ENCODE measurements around the gene RPGRIP1. TPM values are rescaled to one million over a fixed set of nuclear protein-coding genes. Genes with fewer than 3 reads are reported as not detected.
"Not testable (repeated sequence)": the region's sequence is repeated elsewhere in the genome, so short reads cannot be mapped to it uniquely, and the experiment has no call there.

Gene RPGRIP1
- total RNA-seq, 1 donor from 2014 or later = 0.39 TPM

DNA sequence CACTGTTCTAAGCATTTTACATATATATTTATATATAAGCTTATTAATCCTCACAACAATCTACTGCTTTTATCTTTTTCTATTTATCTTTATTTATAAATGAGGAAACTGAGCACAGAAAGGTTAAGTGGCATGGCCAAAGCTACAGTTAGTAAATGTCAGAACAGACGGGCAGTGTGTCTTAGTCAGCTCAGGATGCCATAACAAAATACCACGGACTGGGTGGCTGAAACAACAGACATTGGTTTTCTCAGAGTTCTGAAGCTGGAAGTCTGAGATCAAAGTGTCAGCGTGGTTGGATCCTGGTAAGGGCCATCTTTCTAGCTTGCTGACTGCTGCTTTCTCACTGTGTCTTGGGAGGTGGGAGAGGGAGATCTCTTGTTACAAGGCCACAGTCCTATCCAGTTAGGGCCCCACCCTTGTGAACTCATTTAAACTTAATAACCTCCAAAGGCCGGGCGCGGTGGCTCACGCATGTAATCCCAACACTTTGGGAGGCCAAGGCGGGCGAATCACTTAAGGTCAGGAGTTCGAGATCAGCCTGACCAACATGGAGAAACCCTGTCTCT is 19.8 kb downstream of the RPGRIP1 start:
- DNase-seq (ENCODE audit: low read depth in 2 of 2) = no peak

DNA sequence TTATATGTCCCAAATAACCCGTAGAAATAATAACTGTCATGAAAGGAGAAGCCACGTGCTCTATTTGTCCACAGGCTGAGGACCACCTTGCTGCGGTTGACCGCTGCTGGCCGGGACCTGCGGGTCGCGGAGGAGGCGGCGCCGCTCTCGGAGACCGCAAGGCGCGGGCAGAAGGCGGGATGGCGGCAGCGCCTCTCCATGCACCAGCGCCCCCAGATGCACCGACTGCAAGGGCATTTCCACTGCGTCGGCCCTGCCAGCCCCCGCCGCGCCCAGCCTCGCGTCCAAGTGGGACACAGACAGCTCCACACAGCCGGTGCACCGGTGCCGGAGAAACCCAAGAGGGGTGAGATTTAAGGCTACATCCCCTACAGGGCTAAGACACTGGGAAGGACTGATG is 21.0 kb downstream of the RPGRIP1 start:
- DNase-seq (ENCODE audit: low read depth in 2 of 2) = peak in 1 of 2 donors; percentile 25

DNA sequence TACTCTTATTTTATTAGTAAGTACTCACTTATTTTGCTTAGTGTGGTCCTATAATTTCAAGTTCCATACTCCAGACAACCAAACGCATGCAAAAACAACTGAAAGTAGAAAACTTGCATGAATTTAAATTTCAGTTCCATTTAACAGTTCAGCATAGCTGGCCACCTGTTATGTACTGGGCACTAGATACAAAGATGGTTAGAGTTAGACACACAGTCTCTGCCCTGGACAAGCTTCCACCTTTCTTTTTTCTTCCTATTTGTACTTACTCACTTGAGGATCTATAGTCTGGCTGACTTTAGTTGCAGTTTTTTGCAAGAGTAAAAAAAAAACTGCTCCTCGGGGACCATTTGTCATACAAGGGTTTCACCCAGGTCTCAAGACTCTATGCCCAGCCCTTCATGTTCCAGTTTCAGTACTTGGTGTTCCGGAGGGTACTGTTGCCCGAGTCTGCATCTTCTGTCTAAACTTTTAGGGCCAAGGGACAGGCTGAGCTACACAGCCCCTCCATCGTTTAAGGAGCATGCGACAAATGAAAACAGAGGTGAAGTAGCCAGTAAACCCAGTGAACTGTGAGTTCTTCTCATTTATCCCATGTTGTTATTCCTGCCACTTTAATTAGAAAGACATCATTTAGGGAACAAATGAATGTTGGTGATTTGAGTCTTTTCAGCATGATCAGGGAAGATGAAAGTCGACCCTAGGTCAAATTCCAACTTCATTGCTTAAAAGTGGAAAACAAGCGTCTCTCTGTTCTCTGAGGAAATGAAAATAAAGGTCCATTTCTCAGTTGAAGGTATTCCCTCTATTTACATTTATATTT is 22.3 kb downstream of the RPGRIP1 start:
- no peak for DNase-seq (ENCODE audit: low read depth in 2 of 2)

DNA sequence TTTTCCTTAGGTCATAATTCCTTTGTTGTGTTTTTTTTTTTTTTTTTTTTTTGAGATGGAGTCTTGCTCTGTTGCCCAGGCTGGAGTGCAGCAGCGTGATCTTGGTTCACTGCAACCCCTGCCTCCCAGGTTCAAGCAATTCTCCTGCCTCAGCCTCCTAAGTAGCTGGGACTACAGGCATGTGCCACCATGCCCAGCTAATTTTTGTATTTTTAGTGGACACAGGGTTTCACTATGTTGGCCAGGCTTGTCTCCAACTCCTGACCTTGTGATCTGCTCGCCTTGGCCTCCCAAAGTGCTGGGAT is 22.9 kb downstream of the RPGRIP1 start:
- DNase-seq (ENCODE audit: low read depth in 2 of 2) = not testable (repeated sequence)

DNA sequence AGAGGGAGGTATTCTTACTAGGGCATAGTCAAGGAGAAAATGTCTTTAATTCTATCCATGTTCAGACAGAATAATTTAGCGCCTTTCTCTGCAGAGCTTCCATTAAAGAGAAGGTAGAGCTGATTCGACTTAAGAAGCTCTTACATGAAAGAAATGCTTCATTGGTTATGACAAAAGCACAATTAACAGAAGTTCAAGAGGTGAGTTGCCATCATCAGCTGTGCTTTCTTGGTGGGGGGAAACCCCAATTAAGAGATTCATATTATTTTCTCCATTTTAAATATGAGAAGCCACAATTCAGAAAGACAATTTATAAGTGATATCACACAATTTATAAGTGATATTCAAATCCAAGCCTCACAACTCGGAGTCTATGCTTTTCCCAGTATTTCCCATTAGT is 27.8 kb downstream of the RPGRIP1 start:
- no peak for DNase-seq (ENCODE audit: low read depth in 2 of 2)

DNA sequence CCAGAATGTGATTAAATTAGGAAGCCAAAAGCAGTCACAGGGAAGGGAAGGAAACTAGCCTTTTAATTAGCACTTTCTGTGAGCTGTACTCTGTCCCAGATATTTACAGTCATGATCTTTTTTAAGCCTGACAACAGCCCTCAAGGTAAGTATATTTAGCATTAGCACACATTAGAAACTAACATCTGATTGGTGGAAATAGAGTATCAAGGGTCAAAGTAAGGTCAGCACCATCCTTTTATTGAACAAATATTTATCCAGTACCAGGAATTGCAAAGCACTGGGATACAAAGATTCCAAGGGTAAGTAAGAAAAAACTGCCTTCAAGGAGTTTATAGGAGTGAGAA is 28.2 kb downstream of the RPGRIP1 start:
- no peak for DNase-seq (ENCODE audit: low read depth in 2 of 2)

DNA sequence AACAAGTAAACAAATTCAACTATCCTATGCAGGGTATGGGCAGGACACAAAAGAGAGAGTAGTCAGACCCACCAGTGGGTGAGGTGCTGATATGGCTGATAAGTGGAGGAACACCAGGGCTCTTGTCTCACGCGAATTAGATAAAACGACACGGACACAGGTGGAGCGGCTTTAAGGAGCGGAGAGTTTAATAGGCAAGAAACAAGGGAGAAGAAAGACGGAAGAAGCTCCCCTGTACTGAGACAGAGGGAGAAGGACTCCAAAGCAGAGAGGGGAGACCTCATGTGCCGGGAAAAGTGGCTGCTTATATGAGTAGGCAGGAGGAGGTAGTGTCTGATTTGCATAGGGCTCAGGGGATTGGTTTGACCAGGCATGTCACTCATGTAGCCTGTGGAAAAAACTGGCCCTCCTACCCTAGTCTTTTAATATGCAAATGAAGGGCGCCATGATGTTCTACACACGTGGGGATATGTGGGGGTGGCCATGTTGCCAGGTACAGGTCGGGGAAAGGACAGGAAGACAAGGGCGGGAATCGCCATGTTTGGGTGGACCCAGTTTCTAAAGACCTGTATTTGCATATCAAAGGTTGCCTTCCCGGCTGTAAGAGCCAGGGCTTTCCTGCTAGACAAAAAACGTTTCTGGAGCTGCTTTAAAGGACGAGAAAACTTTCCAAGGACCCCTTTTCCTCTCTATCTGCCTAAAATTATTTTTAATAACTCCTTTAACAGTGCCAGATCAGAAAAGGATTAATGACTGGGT is 28.8 kb downstream of the RPGRIP1 start:
- DNase-seq (ENCODE audit: low read depth in 2 of 2) = peak; percentile 70 to 81

DNA sequence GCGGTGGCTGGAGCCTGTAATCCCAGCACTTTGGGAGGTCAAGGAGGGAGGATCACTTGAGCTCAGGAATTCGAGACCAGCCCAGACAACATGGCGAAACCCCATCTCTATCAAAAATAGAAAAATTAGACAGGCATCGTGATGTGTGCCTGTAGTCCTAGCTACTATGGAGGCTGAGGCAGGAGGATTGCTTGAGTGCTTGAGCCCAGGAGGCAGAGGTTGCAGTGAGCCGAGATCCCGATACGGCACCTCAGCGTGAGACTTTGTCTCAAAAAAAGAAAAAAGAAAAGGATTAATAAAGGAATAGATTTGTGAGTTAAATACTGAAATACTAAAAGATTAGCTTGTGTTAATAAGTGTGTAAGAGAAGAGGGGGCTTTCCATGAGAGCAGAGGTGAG is 29.4 kb downstream of the RPGRIP1 start:
- no peak for DNase-seq (ENCODE audit: low read depth in 2 of 2)

DNA sequence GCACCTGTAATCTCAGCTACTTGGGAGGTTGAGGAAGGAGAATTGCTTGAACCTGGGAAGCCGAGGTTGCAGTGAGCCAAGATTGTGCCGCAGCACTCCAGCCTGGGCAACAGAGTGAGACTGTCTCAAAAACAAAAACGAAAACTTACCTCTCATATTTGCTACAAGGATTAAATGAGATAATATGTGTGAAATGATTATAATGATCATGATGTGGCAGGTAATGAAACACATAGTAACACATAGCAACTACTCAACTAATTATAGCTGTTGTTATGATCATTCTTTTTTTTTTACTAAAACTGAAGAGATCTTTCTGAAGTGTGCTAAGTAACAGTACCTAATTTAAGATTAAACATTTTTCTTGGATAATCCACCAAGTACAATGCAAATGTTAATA is 30.1 kb downstream of the RPGRIP1 start:
- DNase-seq (ENCODE audit: low read depth in 2 of 2) = no peak

DNA sequence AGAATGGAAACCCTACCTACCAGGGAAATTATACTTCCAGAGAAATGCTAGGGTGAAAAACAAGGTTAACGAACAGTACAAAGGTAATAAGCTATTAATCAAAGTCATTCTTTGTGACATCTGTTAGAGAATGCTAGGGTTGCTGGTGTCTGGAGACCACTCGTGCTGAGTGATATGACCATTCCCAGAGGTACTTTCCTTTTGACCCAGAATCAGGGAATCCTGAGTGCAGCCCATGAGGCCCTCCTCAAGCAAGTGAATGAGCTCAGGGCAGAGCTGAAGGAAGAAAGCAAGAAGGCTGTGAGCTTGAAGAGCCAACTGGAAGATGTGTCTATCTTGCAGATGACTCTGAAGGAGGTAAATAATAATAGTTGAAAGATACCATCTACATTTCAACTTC is 31.7 kb downstream of the RPGRIP1 start:
- DNase-seq (ENCODE audit: low read depth in 2 of 2) = no peak

DNA sequence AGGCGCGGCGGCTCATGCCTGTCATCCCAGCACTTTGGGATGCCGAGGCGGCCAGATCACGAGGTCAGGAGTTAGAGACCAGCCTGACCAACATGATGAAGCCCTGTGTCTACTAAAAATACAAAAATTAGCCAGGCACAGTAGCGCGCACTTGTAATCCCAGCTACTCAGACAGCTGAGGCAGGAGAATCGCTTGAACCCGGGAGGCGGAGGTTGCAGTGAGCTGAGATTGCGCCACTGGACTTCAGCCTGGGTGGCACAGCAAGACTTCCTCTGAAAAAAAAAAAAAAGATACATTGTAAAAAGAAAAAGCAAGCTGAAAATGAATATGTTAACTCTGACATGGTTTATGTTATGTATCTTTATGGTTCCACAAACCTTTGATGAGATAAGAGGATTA is 33.6 kb downstream of the RPGRIP1 start:
- no peak for DNase-seq (ENCODE audit: low read depth in 2 of 2)

DNA sequence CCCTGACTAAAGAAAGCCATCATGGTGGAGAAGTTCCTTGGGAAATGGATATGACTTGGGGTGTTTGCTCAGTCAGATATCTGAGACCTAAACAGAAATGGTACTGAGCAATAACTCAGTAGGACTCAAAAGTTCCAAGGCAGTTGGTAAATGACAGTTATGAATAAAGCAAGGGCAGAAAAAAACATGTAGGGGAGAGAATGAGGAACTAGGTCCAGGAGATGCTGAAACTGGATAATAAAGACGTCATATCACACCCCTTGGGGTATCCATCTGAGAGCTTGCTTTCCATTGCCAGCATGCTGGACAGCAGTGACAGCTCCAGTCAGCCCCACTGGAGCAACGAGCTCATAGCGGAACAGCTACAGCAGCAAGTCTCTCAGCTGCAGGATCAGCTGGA is 37.5 kb downstream of the RPGRIP1 start:
- no peak for DNase-seq (ENCODE audit: low read depth in 2 of 2)

DNA sequence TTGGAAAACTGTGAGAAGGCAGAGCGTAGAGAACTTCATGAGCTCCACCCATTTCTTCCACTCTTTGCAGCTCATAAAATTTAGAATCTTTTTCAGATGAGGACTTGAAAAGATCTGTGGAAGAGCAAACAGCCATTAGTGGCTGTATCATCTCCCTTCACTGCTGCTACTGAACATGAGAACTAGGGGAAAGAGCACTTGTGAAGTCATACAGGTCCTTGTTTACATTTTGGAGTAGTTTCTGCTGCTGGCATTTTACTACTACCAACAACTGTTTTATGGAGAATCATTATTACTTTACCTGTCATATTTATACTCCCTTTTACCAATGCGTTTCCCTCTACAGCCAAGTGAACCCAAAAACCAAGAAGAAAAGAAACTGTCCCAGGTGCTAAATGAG is 41.0 kb downstream of the RPGRIP1 start:
- DNase-seq (ENCODE audit: low read depth in 2 of 2) = no peak

DNA sequence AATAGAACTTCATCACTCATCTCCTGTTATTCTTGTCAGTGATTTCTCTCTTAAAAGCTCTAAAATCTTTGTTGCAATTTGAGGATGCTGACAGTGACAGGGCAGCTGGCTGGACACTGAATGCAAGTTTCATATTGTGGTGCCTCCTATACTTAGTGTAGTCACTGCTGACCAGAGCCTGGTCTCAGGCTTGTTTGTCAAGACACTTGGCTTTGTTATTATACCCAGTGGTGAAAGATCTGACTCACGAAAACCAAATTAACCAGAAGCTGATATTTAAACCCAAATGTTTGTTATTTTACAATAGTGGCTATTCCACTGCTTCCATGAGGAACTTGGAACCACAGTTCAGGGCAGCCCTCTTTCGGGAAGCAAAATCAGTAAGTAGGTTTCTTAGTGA is 42.8 kb downstream of the RPGRIP1 start:
- no peak for DNase-seq (ENCODE audit: low read depth in 2 of 2)

DNA sequence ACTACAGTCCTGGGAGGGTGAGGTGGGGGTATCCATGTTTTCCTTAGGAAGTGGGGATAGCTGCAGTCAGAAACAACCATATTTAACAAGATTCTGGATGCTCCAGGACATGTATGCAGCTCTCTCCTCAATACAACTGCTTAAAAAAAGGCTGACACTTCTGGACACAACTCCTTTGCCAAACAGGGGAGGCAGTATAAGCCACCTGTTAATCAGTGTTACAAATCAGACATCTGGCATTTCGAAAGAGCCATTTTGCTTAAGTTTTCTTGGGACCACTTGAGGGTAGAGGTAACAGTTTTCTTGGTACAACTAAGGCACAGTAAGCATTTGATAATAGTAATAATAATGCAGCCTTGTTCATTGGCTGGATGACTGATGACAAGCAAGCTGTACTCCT is 47.1 kb downstream of the RPGRIP1 start:
- no peak for DNase-seq (ENCODE audit: low read depth in 2 of 2)

Other genes with a start within 250 kb of the RPGRIP1 start
- not detected in 2 replicates for gene TPPP2, start 249.9 kb upstream of the RPGRIP1 start, total RNA-seq
- gene RNASE13, start 245.3 kb upstream of the RPGRIP1 start, total RNA-seq = not detected in 2 replicates
- not detected in 2 replicates for gene RNASE7, start 237.7 kb upstream of the RPGRIP1 start, total RNA-seq
- not detected in 2 replicates for gene RNASE8, start 222.3 kb upstream of the RPGRIP1 start, total RNA-seq
- gene ARHGEF40, start 209.8 kb upstream of the RPGRIP1 start, total RNA-seq = 6.2 and 8.3 TPM in 2 replicates
- gene ZNF219, start 181.4 kb upstream of the RPGRIP1 start, total RNA-seq = 2.6 and 4.2 TPM in 2 replicates
- 0.13 TPM in 1 of 2 replicates, not detected in the other for gene TMEM253, start 179.0 kb upstream of the RPGRIP1 start, total RNA-seq
- not detected in 2 replicates for gene OR5AU1, start 124.0 kb upstream of the RPGRIP1 start, total RNA-seq
- 479 and 693 TPM in 2 replicates for gene HNRNPC, start 10.6 kb upstream of the RPGRIP1 start, total RNA-seq
- 59.2 and 65.0 TPM in 2 replicates for gene SUPT16H, start 103.9 kb downstream of the RPGRIP1 start, total RNA-seq
- gene CHD8, start 176.0 kb downstream of the RPGRIP1 start, total RNA-seq = 40.8 and 48.5 TPM in 2 replicates
- 22.0 and 29.3 TPM in 2 replicates for gene RAB2B, start 196.9 kb downstream of the RPGRIP1 start, total RNA-seq
- 16.3 and 21.9 TPM in 2 replicates for gene TOX4, start 197.1 kb downstream of the RPGRIP1 start, total RNA-seq
- gene METTL3, start 231.3 kb downstream of the RPGRIP1 start, total RNA-seq = 46.1 and 51.5 TPM in 2 replicates
- gene SALL2, start 246.3 kb downstream of the RPGRIP1 start, total RNA-seq = 0.13 and 0.89 TPM in 2 replicates

All from dermis microvascular lymphatic vessel endothelial cell (primary cell).